Breast epithelium (tissue), 3 donors: ENCODE measurements around the gene LIN7C.

Experiments
- POLR2A ChIP-seq: fragments of 450-650 bp; IDR thresholded peaks from one replicate; pipeline ENCODE4 v1.6.1; 2016; ENCODE audit warnings: antibody characterized with exemption, mild to moderate bottlenecking, moderate library complexity
- TF ChIP-seq, protein P1 (sequence below), 3 donors: fragments of 450-650 bp; IDR thresholded peaks; one replicate each; pipeline ENCODE4 v1.5.1; 2016 to 2017; ENCODE audit warnings: antibody characterized with exemption in 3 of 3, mild to moderate bottlenecking in 3 of 3, moderate library complexity in 3 of 3

- no peak for TF ChIP-seq POLR2A
- TF ChIP-seq, protein P1, sequence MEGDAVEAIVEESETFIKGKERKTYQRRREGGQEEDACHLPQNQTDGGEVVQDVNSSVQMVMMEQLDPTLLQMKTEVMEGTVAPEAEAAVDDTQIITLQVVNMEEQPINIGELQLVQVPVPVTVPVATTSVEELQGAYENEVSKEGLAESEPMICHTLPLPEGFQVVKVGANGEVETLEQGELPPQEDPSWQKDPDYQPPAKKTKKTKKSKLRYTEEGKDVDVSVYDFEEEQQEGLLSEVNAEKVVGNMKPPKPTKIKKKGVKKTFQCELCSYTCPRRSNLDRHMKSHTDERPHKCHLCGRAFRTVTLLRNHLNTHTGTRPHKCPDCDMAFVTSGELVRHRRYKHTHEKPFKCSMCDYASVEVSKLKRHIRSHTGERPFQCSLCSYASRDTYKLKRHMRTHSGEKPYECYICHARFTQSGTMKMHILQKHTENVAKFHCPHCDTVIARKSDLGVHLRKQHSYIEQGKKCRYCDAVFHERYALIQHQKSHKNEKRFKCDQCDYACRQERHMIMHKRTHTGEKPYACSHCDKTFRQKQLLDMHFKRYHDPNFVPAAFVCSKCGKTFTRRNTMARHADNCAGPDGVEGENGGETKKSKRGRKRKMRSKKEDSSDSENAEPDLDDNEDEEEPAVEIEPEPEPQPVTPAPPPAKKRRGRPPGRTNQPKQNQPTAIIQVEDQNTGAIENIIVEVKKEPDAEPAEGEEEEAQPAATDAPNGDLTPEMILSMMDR (IDR thresholded peaks at IDR 0.05): no peak
These were observed 45.8 kb upstream of the LIN7C start for GRCh38 chr11:27552341-27552740.
